Neural cell (in vitro differentiated cells): Measurements from ENCODE around the gene SUN1.
"Not testable (repeated sequence)": the region's sequence is repeated elsewhere in the genome, so short reads cannot be mapped to it uniquely, and the experiment has no call there.

Experiments used
- CTCF ChIP-seq: fragments of 450-650 bp; IDR thresholded peaks from 2 replicates; pipeline ENCODE4 v1.5.1; 2014; ENCODE audit warnings: antibody characterized with exemption, mild to moderate bottlenecking, moderate library complexity; ENCODE audit not compliant: poor library complexity, severe bottlenecking
- MXI1 ChIP-seq: fragments of 450-650 bp; conservative IDR thresholded peaks from 2 replicates; pipeline ENCODE4 v1.6.1; 2014; ENCODE audit warnings: antibody characterized with exemption, mild to moderate bottlenecking; ENCODE audit not compliant: poor library complexity, severe bottlenecking
- RAD21 ChIP-seq: fragments of 450-650 bp; conservative IDR thresholded peaks from 2 replicates; pipeline ENCODE4 v1.6.1; 2014; ENCODE audit warnings: antibody characterized with exemption, mild to moderate bottlenecking, moderate library complexity
- REST ChIP-seq: IDR thresholded peaks from 2 replicates; pipeline ENCODE4 v1.6.1; 2012; ENCODE audit warnings: borderline replicate concordance
- TAF1 ChIP-seq: IDR thresholded peaks from 2 replicates; pipeline ENCODE4 v1.6.1; 2012; ENCODE audit warnings: low read depth

- not testable (repeated sequence) for TF ChIP-seq REST, CTCF, TAF1, RAD21, MXI1
Measured at GRCh38 chr7:801351-801750, 30.9 kb upstream of the SUN1 start.
